Purkinje cell (primary cell): Measurements from ENCODE around the gene MLKL. TPM values are rescaled to one million over a fixed set of nuclear protein-coding genes. Genes with fewer than 3 reads are reported as not detected.

ENCODE experiments used
- polyA plus RNA-seq: library from polyadenylated mRNA; unstranded; fragments of >200 nt; fragmentation: Nextera tagmentation; gene quantifications from 2 replicates; pipeline ENCODE4 v1.2.1, GENCODE V29; 2014

MLKL gene
- polyA plus RNA-seq = not detected in 2 replicates

GRCh38 chr16:74700438-74701225 is at the start of gene MLKL:
Gene MLKL (minus strand): TSS chr16:74700862. CDS start chr16:74695757, 5,105 bp downstream.

GRCh38 chr16:74666425-74667254 is 34.0 kb downstream of the MLKL start, which contains the start of gene RFWD3:
Gene RFWD3 (minus strand): TSS chr16:74666877. CDS start chr16:74661449, 5,428 bp downstream.

Other genes with a start within 250 kb of the MLKL start
- gene GLG1, start 93.7 kb downstream of the MLKL start, polyA plus RNA-seq = 76.7 and 92.4 TPM in 2 replicates
- 0.74 and 0.77 TPM in 2 replicates for gene RFWD3, start 34.0 kb downstream of the MLKL start, polyA plus RNA-seq
- gene FA2H, start 74.0 kb upstream of the MLKL start, polyA plus RNA-seq = not detected in 2 replicates